Motor neuron (in vitro differentiated cells): ENCODE results near the gene TMEM121. TPM values are rescaled to one million over a fixed set of nuclear protein-coding genes. Genes with fewer than 3 reads are reported as not detected.
"Not testable (repeated sequence)": the region's sequence is repeated elsewhere in the genome, so short reads cannot be mapped to it uniquely, and the experiment has no call there.

Experiments used
- ATAC-seq, 8 experiments: fragments of 200-7000 bp; cut with Tn5 transposase; replicated peaks in 6 of 8; 2 replicates each; pipeline ENCODE4 v1.8.0; 2021; ENCODE audit warnings: mild to moderate bottlenecking in 8 of 8, moderate library complexity in 8 of 8
- H3K27ac ChIP-seq, 2 donors: fragments of 250-450 bp; sonication (Bioruptor Pico); 2 replicates each; pipeline ENCODE4 v1.9.0; 2021; ENCODE audit warnings: antibody characterized with exemption in 2 of 2, mild to moderate bottlenecking in 2 of 2, moderate library complexity in 1 of 2
- H3K4me1 ChIP-seq, 2 donors: fragments of 250-450 bp; sonication (Bioruptor Pico); replicated peaks in 1 of 2; 2 replicates each; pipeline ENCODE4 v1.6.1; 2021; ENCODE audit warnings: antibody characterized with exemption in 2 of 2, mild to moderate bottlenecking in 2 of 2, moderate library complexity in 1 of 2
- H3K4me3 ChIP-seq, 5 donors: fragments of 250-450 bp; sonication (Bioruptor Pico); 2 replicates each; pipeline ENCODE4 v1.9.0; 2021; ENCODE audit warnings: antibody characterized with exemption in 5 of 5, mild to moderate bottlenecking in 5 of 5, moderate library complexity in 4 of 5
- WGBS, 10 experiments: fragments of 450-650 bp; shearing (Covaris generic); methylation state at CpG; one replicate each; pipeline ENCODE4 v1.0.0; 2022; 5-methylcytosine and 5-hydroxymethylcytosine counted together
- in situ Hi-C, 9 experiments: fragments of 400-800 bp; cut with MboI; loops; one replicate each; pipeline ENCODE4 v1.15.0; 2021; ENCODE audit warnings: low sequenced_read_pairs in 9 of 9, low pct_unique_long_range_greater_than_20kb in 2 of 9; ENCODE audit not compliant: unreplicated experiment in 9 of 9
- total RNA-seq, 8 experiments: library from RNA; unstranded; fragments of 300-600 nt; gene quantifications; 2 replicates each; pipeline versions ENCODE4 v1.2.3 to v1.2.4, GENCODE V29; 2022

TMEM121 gene
- total RNA-seq, 8 experiments from 2014 or later = 0.97 to 7.1 (median 3.0) TPM

GRCh38 chr14:105559384-105560047 lies 33.1 kb downstream of the TMEM121 start:
- H3K27ac ChIP-seq, in situ Hi-C loops, H3K4me1 ChIP-seq, H3K4me3 ChIP-seq: not testable (repeated sequence)
- ATAC-seq = peak in 5 of 8 experiments; percentile 38 to 77 (median 64)
- WGBS, 10 experiments = no CpG with 5 or more reads among the region's 49 CpGs

GRCh38 chr14:105560048-105560669 lies 33.8 kb downstream of the TMEM121 start:
- peak in 5 of 8 experiments; percentile 51 to 88 (median 70) for ATAC-seq
- H3K4me1 ChIP-seq, in situ Hi-C loops, H3K27ac ChIP-seq, H3K4me3 ChIP-seq: not testable (repeated sequence)
- no CpG with 5 or more reads among the region's 27 CpGs for WGBS, 10 experiments

DNA sequence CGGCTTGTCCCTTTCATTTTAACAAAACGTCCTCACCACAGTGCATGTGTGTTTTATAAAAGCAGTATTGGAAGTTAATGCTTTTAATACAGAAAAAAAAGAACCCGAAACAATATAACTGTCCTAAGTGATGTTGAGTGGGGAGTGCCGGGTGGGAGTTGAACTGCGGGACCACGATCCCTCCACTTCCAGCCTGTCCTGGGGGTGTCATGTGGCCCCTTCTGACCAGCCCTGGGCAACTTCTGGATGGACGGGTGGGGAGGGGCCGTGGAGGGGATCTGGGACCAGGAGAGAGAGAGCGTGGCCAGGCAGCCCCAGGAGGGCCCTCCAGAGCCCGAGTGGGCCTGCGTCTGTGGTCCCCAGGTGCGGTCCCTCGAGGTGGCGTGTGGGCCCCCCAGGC lies 35.0 kb downstream of the TMEM121 start:
- H3K4me3 ChIP-seq, H3K27ac ChIP-seq, in situ Hi-C loops, H3K4me1 ChIP-seq, ATAC-seq: not testable (repeated sequence)
- WGBS, 10 experiments = no CpG with 5 or more reads among the region's 14 CpGs

GRCh38 chr14:105562713-105563346 lies 36.4 kb downstream of the TMEM121 start:
- no peaks in the 10 kb centered on the region for H3K4me1 ChIP-seq
- H3K4me3 ChIP-seq = no peak overlapping the region
- 68 to 100% (median 80%) methylated on average over 1 to 4 of the region's 4 CpGs; no CpG with 5 or more reads in 7 of the 10 experiments for WGBS, 10 experiments
- H3K27ac ChIP-seq = no peak overlapping the region
- in situ Hi-C loops = no loop called here
- ATAC-seq = no peak

DNA sequence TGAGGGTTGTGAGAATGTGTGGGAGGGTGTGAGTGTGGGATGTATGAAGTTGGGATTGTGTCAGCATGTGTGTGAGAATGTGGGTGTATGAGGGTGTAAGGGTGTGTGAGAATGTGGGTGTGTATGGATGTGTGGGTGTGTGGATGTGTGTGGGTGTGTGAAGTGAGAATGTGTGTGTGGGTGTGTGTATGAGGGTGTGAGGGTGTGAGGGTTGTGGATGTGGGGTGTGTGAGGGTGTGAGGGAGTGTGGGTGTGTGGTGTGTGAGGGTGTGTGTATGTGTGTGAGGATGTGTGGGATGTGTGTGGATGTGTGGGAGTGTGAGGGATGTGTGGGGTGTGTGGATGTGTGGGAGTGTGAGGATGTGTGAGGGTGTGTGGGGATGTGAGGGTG lies 37.0 kb downstream of the TMEM121 start:
- Histone ChIP-seq H3K27ac (no peak overlapping the region), H3K4me1 (no peaks in the 10 kb centered on the region), H3K4me3 (no peak overlapping the region)
- ATAC-seq = no peak
- in situ Hi-C loops = no loop called here

DNA sequence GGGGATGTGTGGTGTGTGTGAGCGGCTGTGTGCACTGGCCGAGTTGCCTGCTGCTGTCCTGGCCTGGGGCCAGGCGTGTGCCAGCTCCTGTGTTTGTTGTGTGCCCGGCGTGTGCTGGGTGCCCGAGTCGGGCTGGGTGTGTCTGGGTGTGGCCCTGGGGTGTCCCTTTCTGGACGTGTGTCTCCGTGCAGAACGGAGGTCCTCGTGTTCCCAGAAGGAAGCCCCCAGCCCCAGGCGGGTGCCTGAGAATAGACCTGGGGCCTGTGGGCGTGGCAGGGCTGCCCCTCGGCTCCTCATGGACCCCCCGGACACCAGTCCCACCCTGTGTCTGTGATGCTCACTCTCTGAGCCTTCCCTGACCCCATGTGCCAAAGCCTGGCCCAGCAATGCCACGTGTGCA lies 38.2 kb downstream of the TMEM121 start:
- in situ Hi-C loops, H3K27ac ChIP-seq: not testable (repeated sequence)
- no CpG with 5 or more reads among the region's 16 CpGs for WGBS, 10 experiments

DNA sequence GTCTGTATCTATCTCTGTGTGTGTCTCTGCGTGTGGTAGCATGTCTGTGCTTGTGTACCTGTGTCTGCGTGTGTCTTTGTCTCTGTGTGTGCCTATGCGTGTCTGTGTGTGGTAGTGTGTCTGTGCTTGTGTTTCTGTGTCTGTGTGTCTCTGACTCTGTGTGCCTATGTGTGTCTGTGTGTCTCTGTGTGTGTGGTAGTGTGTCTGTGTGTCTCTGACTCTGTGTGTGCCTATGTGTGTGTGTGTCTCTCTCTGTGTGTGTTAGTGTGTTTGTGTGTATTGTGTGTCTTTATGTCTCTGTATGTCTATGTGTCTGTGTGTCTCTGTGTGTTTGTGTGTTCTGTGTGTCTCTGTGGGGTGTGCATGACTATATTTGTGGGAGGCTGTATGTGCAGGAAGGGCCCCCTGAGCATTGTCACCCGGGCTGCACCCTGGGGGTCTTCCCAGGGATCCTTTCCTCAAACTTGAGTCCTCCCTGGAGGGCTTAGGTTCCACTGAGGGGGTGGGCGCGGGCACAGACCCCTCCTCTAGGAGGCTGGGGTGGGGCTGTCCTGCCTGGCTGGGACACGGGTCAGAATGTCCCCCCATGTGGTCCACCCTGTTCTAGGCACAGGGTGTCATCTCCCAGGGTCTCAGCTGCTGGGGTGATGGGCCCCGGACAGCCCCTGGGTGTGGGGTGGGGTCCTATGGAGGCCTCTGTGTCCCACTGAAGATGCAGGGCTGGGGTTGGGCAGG lies 39.0 kb downstream of the TMEM121 start:
- H3K4me1 ChIP-seq, ATAC-seq, in situ Hi-C loops, H3K4me3 ChIP-seq, H3K27ac ChIP-seq: not testable (repeated sequence)
- no CpG with 5 or more reads among the region's 8 CpGs for WGBS, 10 experiments

More for the DNA sequence above, 38.2 kb downstream of the TMEM121 start:
- H3K4me3 ChIP-seq, H3K4me1 ChIP-seq, ATAC-seq: not testable (repeated sequence)

GRCh38 chr14:105566248-105567163 lies 40.1 kb downstream of the TMEM121 start:
- in situ Hi-C loops, H3K4me1 ChIP-seq, H3K4me3 ChIP-seq, ATAC-seq, H3K27ac ChIP-seq: not testable (repeated sequence)
- no CpG with 5 or more reads among the region's 34 CpGs for WGBS, 10 experiments

DNA sequence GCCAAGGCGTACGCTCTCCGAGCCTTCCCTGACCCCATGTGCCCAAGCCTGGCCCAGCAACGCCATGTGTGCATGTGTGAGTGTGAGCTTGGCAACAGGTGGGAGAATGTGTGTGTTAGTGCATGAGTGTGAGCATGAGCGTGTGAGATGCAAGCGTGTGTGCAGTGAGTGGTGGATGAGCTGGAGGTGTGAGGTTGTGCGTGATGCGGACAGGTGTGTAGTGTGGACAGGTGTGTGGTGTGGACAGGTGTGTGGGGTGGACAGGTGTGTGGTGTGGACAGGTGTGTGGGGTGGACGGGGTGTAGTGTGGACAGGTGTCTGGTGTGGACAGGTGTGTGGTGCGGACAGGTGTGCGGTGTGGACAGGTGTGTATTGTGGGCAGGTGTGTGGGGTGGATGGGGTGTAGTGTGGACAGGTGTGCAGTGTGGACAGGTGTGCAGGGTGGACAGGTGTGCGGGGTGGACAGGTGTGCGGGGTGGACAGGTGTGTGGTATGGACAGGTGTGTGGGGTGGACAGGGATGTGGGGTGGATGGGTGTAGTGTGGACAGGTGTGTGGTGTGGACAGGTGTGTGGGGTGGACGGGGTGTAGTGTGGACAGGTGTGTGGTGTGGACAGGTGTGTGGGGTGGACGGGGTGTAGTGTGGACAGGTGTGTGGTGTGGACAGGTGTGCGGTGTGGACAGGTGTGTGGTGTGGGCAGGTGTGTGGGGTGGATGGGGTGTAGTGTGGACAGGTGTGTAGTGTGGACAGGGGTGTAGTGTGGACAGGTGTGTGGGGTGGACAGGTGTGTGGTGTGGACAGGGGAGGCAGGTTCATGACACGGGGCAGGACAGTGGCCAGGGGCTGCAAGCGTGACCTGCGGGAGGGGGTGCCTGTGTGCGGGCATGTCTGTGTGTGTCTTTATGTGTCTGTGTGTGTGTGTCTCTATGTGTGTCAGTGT lies 41.1 kb downstream of the TMEM121 start:
- 100% methylated on average over 1 of the region's 20 CpGs; no CpG with 5 or more reads in 8 of the 10 experiments for WGBS, 10 experiments

GRCh38 chr14:105568140-105568843 lies 41.9 kb downstream of the TMEM121 start:
- WGBS, 10 experiments = 0% methylated on average over 1 of the region's 18 CpGs; no CpG with 5 or more reads in 9 of the 10 experiments
- H3K27ac ChIP-seq, H3K4me3 ChIP-seq, H3K4me1 ChIP-seq, in situ Hi-C loops: not testable (repeated sequence)
- ATAC-seq = peak in 6 of 8 experiments; percentile 35 to 95 (median 84)

More for the DNA sequence above, 41.1 kb downstream of the TMEM121 start:
- ATAC-seq, H3K4me3 ChIP-seq, H3K4me1 ChIP-seq, H3K27ac ChIP-seq, in situ Hi-C loops: not testable (repeated sequence)
